Brain pericyte (primary cell): ENCODE data around the gene GRK5.

Experiments
- DNase-seq: peaks from one replicate; pipeline ENCODE4 v3.0.0-alpha.2; 2012; ENCODE audit warnings: low read depth, low spot score

The GRK5 gene

DNA sequence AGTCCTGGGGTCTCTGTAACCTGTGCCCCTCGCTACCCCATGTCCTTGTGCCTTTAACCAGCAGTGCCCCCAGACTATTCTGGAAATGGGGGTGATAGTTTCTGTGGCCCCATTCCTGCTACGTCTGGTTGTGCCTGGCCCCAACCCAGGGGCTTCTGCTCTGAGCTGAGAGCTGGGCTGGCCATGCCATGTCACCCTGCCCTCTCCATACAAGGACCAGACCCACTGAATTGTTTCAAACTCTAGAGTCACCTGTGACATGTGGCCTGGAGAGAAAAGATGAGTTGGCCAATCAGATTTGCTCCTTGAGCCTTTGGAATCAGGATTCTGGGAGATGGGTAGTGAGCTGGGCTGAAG lies 108.6 kb downstream of the GRK5 start:
- no peak for DNase-seq

DNA sequence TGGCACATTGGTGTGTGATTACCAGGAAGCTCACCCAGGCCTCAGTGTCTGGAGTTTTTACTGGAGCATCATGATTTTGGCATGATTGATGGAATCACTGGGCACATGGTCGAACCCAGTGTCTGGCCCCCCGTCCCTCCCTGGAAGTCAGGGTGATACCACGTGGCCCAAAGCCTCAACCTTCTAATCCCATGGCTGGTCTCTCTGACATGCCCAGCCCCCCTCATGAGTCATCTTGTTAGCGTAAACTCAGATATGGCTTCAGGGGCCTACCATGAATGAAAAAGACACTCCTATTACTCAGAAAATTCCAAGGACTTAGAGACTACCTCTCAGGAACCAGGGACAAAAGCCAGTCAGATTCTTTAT lies 109.3 kb downstream of the GRK5 start:
- no peak for DNase-seq

DNA sequence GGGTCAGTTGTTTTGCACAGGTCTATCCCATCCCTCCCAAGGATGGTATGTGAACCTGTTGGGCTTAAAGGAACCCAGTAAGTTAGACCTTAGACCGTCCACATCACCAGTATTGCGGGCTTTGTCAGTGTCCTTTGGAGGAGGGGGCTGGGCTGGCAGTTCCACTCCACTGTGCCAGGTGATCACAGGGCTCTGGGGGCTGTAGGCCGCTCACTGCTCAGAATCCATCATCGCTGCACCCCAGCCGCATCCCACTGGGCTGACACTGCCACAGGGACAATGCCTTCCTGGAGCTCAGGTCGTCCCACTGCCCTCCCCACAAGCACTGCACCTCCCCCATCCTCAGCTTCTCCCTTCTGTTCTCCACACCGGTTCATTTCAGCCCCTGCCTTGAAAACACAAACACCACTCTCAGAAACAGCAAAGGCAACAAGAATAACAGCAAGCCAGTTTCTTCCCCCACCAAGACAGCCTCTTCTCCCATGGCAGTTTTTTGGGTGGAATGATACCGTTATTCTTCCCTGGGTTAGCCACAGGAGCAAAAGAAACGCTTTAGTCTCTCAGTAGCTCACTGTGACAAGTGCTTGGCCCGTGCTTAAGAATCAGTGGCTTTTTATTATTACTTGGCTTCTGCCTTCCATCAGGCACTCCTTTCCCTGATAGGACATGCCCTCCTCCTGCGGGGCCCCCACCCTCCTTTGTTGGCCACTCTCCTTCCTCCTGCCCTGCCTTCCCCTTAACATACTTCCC lies 111.2 kb downstream of the GRK5 start:
- DNase-seq: no peak

DNA sequence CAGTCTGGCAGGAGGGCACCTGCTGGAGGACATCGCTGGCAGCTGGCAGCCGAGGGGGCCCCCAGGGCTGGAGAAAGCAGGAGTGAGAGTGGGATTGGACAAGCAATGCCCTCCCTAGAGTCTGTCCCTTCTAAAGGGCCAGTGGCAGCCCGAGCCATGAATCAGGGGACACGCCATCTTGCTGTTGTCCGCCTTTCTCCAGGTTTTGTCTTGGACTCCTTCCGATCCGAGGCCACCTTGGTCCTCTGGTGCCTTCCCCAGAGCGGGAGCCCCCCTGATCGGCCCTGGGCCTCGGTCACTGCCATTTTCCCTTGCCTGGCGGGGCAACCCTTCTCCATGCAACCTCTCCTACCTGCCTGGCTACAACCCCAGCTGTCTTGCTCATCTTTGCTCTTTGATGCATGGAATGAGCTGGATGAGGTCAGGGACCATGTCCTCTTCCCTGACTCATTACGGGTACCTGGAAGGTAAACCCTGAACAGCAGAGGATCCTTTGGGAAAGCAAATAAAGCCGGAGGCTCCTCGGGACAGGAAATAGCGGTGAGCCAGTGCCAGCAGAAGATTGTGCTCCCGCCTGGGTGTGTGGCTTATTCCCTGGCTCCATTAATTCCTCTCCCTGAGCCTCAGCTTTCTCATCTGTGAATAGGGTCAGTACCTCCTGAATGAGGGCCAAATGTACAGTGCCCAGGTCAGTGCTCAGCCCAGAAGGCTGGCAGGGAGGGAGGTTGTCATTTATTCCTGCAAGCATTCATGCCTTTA lies 112.0 kb downstream of the GRK5 start:
- DNase-seq: no peak

DNA sequence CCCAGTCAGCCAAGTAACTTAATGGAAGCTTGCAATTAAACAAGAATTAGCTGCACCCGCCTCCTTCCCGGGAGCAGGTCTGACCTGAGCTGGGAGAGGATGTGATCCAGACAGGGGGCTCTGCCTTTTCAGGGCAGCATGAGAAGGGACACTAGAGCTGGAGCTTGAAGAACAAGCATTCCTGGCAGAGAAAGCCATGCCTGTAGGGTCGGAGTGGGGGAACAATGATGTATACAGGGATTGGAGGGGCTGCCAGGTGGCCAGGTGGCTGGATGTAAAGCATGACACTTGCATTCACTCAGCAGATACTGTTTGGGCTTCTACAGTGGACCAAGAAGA lies 112.5 kb downstream of the GRK5 start:
- no peak for DNase-seq

DNA sequence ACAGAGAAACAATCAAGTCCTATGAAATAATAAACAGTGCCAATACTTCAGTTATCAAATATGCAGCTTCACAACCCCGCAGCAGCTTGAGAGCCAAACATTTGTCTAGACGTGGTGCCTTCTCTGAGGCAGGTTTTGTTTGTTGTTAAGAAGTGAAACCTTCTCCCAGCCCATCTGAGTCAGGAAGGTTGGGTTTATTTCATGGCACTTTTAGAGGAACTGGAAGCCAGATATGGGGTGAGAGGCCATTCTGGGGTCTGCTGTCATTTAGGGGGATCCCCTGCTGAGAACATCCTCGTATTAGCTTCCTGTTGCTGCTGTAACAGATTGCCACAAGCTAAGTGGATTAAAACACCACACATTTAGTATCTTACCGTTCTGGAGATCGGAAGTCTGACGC lies 113.6 kb downstream of the GRK5 start:
- no peak for DNase-seq

DNA sequence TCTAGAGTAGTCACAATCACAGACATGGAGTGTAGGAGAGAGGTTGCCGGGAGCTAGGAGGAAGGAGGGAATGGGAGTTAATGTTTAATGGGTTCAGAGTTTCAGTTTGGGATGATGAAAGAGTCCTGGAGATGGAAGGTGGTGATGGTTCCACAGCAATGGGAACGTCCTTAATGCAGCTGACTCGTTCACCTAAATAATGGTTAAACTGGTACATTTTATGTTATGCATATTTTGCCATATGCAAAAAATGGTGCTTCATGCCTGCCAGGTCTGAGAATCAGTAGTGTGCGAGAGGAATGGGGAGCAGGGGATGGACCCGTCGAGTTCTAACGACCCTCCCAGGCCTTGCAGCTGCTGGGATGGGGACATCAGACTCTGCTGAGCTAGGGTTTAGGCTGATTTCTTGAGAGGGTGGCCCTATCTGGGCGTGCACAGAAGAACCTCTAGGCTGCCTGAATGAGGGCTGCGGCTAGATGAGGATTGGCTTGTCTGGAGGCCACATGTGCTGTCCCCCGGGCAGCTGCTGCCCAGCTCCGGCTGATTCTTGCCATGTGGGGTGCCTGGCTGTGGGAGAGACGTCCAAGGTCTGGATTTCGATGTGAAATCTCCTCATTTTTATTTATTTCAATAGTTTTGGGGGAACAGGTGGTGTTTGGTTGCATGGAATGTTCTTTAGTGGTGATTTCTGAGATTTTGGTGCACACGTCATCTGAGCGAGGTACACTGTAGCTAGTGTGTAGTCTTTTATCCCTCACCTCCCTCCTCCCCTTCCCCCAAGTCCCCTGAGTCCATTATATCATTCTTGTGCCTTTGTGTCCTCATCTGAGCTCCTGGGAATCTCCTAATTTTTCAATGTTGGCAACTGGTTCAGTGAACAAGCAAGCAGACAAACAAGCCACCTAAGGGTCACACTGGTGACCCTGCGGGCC lies 116.0 kb downstream of the GRK5 start:
- DNase-seq: no peak

DNA sequence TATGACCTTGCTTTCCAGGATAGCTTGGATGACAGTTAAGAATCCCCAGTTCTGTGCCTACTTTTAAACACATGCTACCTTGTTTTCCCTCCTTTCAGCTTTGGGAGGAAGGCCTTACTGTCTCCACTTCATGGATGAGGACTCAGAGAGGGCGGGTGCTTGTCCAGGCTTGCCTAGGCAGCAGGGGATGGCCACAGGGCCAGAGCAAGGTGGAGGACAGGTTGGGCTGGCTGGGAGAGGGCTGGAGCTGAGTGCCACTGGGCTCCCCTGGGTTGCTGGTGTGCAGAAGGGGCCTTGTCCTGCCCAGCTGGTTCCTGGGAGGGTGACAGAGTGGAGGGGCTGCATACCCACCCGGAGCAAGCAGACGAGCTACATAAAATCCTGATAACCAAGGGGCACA lies 117.8 kb downstream of the GRK5 start:
- DNase-seq: no peak

DNA sequence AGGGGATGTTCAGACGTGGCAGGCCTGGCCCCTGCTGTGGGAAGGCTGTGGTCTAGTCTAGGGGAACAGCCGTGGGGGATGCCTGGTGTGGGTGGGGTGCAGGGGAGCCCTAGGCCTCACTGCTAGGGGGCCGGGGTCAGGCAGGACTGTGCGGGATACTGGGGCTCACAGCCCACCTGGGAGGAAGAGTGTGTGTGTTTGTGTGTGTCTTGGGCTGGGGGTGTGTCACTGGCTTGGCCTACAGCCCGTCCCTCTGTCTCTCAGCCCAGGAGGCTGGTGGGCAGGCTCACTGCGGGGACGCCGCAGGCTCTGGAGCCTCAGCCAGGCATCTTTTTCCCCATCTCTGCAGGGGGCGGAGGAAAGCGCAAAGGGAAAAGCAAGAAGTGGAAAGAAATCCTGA lies 118.8 kb downstream of the GRK5 start:
- no peak for DNase-seq

DNA sequence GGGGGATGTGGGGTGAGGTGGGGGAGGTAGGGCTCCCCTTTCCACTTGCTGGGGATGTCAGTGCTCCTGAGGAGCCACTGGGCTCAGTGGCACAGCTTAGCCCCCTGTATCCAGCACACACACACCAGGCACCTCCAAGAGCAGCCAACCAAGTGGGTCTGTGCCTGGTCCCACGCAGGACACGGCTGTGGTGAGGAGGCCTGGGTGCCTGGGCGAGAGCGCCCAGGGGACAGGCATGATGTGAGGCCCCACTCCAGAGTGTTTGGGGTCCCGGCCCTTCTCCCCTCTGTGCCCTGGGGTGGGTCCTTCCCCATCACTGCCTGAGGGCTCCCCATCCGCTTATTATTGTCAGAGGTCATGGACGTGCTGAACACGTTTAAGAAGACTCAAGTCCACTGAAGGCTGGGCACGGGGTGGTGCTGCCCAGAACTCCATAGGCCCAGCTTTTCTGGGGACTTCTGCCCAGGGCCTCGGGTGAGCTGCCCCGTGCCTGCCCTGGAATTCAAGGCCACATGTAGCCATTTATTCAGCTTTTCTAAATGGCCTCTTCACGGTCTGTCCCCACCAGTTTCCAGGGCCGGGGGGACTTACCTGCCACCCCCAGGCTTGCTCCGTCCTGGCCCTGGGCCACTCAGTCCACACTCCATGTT lies 119.8 kb downstream of the GRK5 start:
- DNase-seq: no peak

DNA sequence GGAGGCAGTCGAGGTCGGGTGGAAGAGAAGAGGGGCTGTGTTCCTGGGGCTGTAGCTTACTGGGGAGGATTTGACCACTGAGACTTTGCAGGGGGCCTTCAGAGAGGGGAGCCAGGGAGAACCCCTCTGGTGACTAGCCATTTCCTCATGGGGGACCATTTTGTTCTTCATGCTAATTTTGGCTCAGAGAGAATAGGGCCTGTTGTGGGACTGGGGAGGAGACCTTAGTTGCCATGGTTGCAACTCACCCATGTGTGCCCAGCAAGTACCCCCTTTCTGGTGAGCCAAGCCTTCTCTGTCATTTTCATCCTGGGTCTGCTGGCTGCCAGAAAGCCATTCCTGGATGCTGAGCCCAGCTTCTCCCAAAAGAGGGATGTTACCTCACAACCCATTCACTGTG lies 120.9 kb downstream of the GRK5 start:
- DNase-seq: no peak

DNA sequence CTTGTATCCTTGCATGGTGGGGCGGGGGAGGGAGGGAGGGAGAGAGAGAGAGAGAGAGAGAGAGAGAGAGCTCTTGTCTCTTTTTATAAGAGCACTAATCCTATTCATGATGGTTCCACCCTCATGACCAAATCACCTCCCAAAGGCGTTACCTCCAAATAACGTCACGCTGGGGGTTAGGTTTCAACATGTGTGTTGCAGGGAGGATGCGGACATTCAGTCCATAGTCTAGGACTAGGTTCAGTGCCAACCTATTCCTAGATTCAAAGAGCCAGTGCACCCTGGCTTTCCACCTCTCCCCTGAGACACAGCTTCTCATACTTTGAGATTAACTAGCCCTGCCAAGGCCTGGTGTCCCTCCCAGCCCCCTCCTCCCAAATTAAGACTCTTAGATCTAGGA lies 123.0 kb downstream of the GRK5 start:
- no peak for DNase-seq

DNA sequence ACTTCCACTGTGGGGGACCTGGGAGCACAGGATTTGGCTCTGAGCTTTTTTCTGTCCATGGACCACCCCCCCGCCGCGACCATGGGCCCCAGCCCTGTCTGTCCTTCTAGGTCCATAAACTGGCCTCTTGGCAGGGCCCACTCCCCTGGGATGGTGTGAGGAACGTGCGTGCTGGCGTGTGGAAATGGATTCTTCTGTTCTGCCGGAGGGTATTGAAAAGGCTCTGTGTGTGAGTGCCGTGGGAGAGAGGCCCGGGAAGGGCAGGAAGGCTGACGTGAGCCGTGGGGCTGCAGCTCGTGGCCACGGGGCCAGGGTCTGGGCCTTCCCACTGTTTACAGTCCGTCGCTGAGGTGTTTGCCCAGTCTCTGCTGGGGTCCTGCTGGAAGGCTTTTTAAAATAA lies 123.7 kb downstream of the GRK5 start:
- no peak for DNase-seq

DNA sequence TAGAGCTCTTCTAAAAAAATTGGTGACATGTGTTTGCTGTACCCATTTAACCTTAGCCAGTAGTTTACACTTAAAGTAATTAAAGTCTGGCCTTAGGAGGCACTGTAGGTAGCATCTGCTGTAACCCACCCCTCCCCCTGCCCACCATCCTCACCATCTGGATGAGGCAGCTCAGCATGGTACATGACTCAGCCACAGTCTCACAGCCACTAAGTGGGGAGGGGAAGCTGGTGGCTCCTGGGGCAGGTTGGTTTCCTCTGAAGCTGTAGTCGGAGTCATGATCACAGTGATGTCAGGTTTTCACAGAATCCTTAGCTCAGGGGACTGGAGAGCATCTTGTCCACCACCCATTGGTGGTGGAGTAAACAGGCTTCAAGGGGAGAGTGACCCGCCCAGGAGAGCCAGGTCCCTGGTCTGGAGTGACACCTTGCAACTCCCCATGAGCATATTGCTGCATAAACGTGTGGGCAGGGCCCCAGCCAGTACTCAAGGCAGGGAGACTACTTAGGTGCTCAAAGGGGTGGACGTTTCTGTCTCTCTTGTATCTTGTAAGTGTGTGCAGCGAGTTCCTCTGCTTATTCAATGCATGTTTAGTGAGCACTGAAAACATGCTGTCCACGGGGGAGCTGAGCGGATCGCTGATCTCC lies 125.9 kb downstream of the GRK5 start:
- DNase-seq: no peak

DNA sequence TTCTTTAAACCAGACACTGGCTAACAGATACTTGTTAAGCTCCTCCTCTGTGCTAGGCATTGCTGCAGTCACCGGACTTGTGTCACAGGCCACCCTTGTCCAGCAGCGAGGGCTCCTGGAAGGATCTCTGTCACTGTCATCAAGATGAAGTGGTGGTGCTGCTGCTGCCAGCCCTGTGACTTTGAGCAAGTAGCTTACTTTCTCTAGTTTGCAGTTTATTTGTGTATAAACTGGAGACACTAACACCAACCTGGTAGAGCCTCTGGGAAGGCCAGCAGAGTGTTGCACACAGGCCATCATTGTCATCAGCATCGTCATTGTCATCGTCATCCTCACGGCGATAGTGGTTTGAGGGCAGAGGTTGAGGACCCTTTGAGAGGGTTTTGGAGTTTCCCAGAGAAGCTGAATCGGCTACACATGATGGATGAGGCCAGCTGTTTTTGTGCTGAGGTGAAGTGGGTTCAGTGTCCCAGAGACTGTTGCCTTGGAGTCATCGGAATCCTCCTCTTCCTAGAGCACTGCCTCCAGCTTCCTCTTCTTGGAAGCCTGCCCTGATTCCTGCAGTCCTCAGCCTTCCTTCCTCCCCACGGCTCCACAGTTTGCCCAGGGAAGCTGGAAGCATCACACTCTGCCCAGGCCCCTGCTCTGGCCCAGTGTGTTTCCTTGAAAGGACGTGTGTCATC lies 128.4 kb downstream of the GRK5 start:
- DNase-seq: no peak

DNA sequence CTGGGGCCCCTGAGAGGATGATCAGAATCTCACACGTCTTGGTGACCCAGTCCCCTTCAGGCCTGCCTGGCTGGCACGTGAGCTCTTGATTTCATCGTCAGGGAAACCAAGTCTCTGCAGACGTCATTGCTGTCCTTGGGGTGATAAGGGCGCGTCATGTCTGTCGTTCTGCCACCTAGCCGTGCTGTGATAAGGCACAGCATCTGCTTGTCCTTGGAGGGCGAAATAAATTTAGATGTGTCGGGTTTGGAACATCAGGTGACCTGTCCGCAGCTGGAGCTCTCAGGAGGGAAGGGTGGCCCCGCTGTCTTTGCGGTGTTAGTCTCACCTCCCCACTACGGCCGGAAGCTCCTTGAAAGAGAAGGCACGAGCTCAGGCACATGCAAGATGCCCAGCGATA lies 129.2 kb downstream of the GRK5 start:
- no peak for DNase-seq

DNA sequence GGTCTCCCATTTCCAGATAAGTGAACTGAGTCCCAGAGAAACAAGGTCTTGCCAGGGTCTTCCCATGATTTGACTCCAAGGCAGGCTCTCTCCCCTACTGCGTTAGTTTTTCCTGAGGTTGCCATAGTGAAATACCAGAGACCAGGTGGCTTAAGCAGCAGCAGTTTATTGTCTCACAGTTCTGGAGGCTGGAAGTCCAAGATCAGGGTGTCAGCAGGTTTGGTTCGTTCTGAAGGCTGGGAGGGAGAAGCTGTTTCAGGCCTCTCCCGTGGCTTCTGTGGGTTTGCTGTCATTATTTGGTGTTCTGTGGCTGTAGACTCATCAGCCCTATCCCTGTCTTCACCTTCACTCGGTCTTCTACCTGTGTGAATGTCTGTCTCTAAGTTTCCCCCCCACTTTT lies 129.9 kb downstream of the GRK5 start:
- DNase-seq: no peak

DNA sequence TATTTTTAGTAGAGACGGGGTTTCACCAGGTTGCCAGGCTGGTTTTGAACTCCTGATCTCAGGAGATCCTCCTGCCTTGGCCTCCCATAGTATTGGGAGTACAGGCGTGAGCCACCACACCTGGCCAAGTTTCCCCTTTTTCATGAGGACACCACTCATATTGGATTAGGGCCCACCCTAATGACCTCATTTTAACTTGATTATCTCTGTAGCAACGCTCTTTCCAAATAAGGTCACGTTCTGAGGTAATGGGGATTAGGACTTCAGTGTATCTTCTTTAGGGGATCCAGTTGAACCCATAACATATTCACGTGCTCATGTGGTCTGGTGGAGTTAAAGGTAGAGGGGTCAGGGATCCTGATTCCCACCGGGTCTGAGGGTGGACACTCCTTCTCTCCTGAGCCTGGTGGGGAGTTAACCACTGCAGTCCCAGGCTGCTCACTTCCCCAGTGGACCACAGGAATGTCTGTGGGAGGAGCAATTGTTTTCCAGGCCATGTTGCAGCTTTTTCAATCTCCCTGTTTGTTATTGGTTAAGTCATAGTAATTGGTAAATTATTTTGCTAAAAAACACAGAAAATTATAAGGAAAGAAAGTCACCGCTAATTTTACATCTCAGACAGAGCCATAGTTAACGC lies 130.5 kb downstream of the GRK5 start:
- DNase-seq: no peak

DNA sequence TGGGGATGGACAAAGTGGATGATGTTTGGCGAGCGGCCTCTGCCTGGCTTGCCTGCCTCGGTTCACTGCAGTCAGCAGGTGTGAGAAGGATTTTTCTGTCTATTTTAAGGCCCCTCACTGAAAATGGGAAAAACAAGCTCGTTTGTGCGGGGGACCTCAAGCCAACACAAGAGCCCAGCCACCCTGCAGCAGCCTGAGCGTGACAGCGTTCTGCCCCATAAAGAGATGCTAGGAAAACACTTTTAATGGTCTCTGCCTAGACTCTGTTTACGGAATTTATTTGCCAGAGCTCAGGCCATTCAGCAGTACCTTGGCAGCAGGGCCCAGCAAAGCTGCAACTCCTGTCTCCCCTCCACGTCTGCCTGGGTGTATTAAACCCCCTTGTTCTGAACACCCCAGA lies 131.7 kb downstream of the GRK5 start:
- DNase-seq: no peak

DNA sequence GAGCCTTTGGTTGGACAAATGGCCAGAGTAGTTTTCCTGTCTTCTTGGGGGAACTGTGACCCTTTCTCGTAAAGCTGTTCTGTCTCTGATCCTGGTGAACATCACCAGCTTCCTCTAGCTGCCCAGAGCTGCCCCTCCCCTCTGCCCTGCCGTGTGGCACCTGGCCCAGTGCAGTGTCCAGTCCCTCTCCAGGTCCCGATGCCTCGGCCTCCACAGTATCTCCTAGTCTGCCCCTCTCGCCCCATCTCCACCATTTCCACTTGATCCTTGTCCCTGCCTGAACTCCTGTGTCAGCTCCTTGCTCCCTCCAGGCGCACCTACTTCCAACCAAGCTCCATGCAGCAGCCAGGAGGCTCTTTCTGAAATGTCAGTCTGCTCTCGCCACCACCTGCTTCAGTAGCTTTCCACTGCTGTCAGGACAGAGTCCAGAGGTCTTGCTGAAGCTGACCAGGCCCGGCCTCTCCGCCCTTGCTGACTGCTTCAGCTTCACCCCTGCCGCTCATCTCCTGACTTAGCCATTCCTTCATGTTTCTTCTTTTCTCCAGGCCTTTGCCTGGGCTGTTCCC lies 133.6 kb downstream of the GRK5 start:
- no peak for DNase-seq
